Measurements from ENCODE around the gene MRPS5. TPM values are rescaled to one million over a fixed set of nuclear protein-coding genes. Genes with fewer than 3 reads are reported as not detected.

MRPS5 gene
- total RNA-seq, 1 donor from 2014 or later = 47.6 TPM

DNA sequence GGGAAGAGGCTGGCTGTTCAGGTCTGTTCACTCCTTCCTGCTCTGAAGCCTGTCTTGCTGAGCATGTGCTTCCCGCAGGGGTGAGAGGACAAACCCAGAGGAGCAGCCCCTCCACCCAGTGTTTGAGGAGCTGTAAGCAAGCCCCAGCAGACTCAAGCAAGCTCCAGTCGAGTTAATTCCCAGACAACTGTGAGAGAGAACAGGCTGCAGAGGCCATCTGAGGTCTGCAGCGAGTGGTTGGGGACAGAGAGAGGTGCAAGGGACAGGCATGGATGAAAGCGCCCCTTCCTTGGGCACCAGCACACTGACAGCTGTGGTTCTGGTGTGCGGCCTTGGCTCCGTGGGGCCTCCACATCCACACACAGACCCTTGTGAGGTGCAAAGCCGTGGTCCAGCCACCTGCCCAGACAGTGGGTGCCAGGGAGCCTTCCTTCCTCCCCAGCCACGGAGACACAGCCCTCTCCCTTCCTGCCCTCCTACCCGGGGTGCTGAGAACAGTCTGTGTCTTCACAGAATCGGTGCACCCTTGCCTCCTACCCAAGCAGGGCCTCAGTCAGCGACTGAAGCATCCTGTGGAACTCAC lies 59.9 kb downstream of the MRPS5 start:
- DNase-seq (ENCODE audit: low spot score in 2 of 2, unreplicated experiment in 2 of 2) = no peak
- H3K4me1 Mint-ChIP-seq = no peaks in the 10 kb centered on the region
- H3K4me3 Mint-ChIP-seq = no peak overlapping the region
- TF ChIP-seq, protein P1, sequence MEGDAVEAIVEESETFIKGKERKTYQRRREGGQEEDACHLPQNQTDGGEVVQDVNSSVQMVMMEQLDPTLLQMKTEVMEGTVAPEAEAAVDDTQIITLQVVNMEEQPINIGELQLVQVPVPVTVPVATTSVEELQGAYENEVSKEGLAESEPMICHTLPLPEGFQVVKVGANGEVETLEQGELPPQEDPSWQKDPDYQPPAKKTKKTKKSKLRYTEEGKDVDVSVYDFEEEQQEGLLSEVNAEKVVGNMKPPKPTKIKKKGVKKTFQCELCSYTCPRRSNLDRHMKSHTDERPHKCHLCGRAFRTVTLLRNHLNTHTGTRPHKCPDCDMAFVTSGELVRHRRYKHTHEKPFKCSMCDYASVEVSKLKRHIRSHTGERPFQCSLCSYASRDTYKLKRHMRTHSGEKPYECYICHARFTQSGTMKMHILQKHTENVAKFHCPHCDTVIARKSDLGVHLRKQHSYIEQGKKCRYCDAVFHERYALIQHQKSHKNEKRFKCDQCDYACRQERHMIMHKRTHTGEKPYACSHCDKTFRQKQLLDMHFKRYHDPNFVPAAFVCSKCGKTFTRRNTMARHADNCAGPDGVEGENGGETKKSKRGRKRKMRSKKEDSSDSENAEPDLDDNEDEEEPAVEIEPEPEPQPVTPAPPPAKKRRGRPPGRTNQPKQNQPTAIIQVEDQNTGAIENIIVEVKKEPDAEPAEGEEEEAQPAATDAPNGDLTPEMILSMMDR (IDR thresholded peaks at IDR 0.05; ENCODE audit: unreplicated experiment) = no peak
- no peaks in the 10 kb centered on the region for H3K36me3 Mint-ChIP-seq
- no peaks in the 10 kb centered on the region for H3K9me3 Mint-ChIP-seq
- H3K27ac Mint-ChIP-seq = no peak overlapping the region
- peaks cover 30% of the 10 kb centered on the region for H3K27me3 Mint-ChIP-seq (ENCODE audit: low read depth)

DNA sequence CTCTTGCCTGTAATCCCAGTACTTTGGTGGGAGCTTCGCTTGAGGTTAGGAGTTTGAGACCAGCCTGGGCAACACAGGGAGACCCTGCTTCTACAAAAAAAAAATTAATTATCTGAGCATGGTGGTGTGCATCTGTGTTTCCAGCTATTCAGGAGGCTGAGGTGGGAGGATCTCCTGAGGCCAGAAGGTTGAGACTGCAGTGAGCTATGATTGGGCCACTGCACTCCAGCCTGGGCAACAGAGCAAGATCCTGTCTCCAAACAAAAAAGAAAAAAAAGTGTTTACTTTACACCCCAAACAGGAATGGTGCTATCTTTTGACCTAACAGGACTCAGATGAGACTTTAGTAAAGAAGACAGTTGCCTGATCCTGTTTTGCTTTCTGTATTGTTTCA lies 60.5 kb downstream of the MRPS5 start:
- H3K27me3 Mint-ChIP-seq (ENCODE audit: low read depth) = peaks cover 28% of the 10 kb centered on the region
- no peak overlapping the region for H3K27ac Mint-ChIP-seq
- H3K4me1 Mint-ChIP-seq = no peaks in the 10 kb centered on the region
- TF ChIP-seq, protein P1 (IDR thresholded peaks at IDR 0.05; ENCODE audit: unreplicated experiment) = no peak
- DNase-seq (ENCODE audit: low spot score in 2 of 2, unreplicated experiment in 2 of 2) = no peak
- H3K4me3 Mint-ChIP-seq = no peak overlapping the region
- H3K36me3 Mint-ChIP-seq = no peaks in the 10 kb centered on the region
- H3K9me3 Mint-ChIP-seq = no peaks in the 10 kb centered on the region

DNA sequence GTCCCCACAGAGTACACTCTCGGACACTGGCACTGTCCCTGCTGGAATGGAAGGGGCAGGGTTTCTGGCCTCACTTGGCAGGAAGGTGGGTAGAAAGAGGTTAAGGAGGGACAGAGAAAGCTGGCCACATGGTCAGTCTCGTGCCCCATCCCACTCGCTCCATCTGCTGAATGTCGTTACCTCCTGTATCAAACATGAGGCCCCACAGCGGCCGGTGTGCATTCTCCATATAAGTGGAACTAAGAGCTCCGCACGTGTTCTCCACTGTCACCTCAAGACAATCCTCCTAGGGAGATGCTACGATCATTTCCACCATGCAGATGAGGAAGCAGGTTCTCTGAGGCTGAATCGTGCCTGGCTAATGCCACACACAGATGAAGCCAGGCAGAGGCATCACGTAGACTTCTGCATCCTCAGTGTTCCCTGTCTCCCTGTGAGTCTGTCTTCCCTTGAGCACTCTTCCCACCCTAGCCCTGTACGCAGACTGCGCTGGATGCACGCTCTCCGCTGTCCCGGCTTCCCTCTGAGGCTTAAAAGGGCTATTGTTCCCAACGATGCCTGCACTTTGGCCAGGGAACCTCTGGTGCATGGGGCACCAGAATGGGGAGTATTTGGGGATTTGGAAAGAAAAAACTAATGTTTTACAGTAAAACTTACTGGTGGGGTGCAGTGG lies 61.0 kb downstream of the MRPS5 start:
- DNase-seq (ENCODE audit: low spot score in 2 of 2, unreplicated experiment in 2 of 2) = no peak
- Mint-ChIP-seq H3K4me3 (no peak overlapping the region), H3K9me3 (no peaks in the 10 kb centered on the region), H3K27ac (no peak overlapping the region), H3K4me1 (no peaks in the 10 kb centered on the region), H3K27me3 (ENCODE audit: low read depth) (peaks cover 31% of the 10 kb centered on the region), H3K36me3 (no peaks in the 10 kb centered on the region)
- TF ChIP-seq, protein P1 (IDR thresholded peaks at IDR 0.05; ENCODE audit: unreplicated experiment) = no peak

DNA sequence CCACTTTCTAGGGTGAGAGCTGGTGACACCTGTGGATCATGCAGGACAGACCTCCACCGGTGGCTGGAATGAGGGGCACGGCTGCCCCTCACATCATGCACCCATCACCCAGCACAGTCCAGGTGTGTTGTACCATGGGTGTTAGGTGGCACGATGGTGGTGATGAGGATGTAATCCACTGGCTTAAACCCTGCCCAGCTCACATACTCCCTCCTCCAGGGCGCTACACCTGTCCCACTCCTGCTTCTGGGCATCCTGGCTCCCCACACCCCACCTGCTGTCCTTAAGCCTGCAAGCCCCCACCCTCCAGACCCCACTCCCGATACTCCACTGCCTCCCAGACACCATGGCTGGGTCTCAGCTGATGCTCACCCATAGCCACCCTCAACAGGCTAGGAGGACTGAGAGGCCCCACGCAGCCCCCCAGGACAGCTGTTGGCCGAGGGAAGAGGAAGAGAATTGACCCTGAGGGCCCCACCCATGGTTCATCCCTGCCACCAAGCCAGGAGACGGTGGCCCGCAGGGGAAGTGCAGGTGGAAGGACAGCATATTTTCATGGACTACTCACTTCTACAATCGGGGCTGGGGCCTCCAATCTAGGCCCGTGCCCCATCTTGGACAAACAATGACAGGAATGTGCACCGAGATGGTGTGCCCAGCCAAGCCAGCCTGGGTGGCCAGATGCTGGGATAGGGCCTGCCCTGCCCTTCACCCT lies 61.8 kb downstream of the MRPS5 start:
- H3K27me3 Mint-ChIP-seq (ENCODE audit: low read depth) = peaks cover 31% of the 10 kb centered on the region
- no peaks in the 10 kb centered on the region for H3K9me3 Mint-ChIP-seq
- H3K27ac Mint-ChIP-seq = no peak overlapping the region
- no peak overlapping the region for H3K4me3 Mint-ChIP-seq
- TF ChIP-seq, protein P1 (IDR thresholded peaks at IDR 0.05; ENCODE audit: unreplicated experiment) = no peak
- no peaks in the 10 kb centered on the region for H3K4me1 Mint-ChIP-seq
- H3K36me3 Mint-ChIP-seq = no peaks in the 10 kb centered on the region
- DNase-seq (ENCODE audit: low spot score in 2 of 2, unreplicated experiment in 2 of 2) = no peak

DNA sequence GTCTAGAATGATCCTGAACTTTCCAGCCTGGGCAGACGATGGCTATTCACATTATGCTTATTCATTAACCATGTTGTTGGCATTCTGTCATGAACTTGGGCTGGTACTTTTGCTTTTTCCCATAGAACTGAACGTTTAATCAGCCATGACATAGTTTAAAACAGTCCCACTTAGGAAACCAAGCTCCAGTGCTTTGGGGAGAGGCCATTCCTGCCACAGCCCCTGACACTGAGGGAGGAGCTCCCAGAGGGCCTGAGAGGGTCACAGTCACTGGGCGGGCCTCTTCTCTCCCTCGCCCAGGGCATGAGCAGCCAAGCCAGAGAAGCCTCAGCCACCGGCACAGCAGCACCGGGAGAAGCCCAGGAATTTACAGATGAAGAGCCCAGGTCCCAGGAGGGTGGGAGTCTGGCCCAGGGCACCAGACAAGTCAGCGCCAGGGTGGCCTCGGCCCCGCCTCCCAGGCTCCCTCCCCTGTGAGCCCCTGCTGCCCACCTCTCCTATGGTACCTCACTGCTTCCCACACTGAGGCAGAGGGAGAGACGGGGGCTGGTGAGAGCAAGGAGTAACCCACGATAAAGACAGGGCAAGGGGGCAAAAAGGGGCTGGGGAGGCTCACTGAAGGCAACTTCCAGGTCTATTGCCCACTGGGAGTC lies 62.5 kb downstream of the MRPS5 start:
- H3K4me1 Mint-ChIP-seq = no peaks in the 10 kb centered on the region
- peaks cover 33% of the 10 kb centered on the region for H3K27me3 Mint-ChIP-seq (ENCODE audit: low read depth)
- TF ChIP-seq, protein P1 (IDR thresholded peaks at IDR 0.05; ENCODE audit: unreplicated experiment) = no peak
- no peak overlapping the region for H3K4me3 Mint-ChIP-seq
- no peaks in the 10 kb centered on the region for H3K36me3 Mint-ChIP-seq
- no peaks in the 10 kb centered on the region for H3K9me3 Mint-ChIP-seq
- DNase-seq (ENCODE audit: low spot score in 2 of 2, unreplicated experiment in 2 of 2) = no peak
- H3K27ac Mint-ChIP-seq = no peak overlapping the region
